Measurements from ENCODE around the gene TAAR2.

Gene TAAR2

GRCh38 chr6:132663661-132664060 is 39.6 kb upstream of the TAAR2 start:
- Histone ChIP-seq H4K20me1 (ENCODE audit: low read depth, low read length) (no peaks in the 10 kb centered on the region), H3K9me2 (replicated peaks; ENCODE audit: insufficient read depth, low read length) (no peaks in the 10 kb centered on the region), H3K4me2 (ENCODE audit: low read depth, low read length, poor library complexity, severe bottlenecking) (no peak overlapping the region), H3K36me3 (ENCODE audit: low read length) (no peaks in the 10 kb centered on the region), H3K9ac (ENCODE audit: low read length) (no peak overlapping the region), H3K27me3 (ENCODE audit: low read length) (no peaks in the 10 kb centered on the region), H3K9me3 (ENCODE audit: insufficient read depth, low read length) (no peaks in the 10 kb centered on the region), H3K27ac (ENCODE audit: low read depth, low read length) (no peak overlapping the region), H3K79me2 (ENCODE audit: insufficient read depth, low read length) (no peaks in the 10 kb centered on the region), H3F3A (ENCODE audit: insufficient read depth) (no peaks in the 10 kb centered on the region), H3K4me3 (ENCODE audit: insufficient read depth, low read length, poor library complexity, severe bottlenecking) (no peak overlapping the region), H2AFZ (ENCODE audit: low read depth, low read length, severe bottlenecking) (no peak overlapping the region)
- TF ChIP-seq CTCF (IDR thresholded peaks at IDR 0.05; ENCODE audit: insufficient read depth, low read length, poor library complexity, severe bottlenecking): no peak
- no peak for TF ChIP-seq EZH2phosphoT487 (conservative IDR thresholded peaks at IDR 0.05; ENCODE audit: low read length)

- H3K27me3 ChIP-seq (ENCODE audit: low read length): no peaks in the 10 kb centered on the region
- no peaks in the 10 kb centered on the region for H4K20me1 ChIP-seq (ENCODE audit: low read depth, low read length)
- H3K9ac ChIP-seq (ENCODE audit: low read length): no peak overlapping the region
- no peaks in the 10 kb centered on the region for H3K9me2 ChIP-seq (replicated peaks; ENCODE audit: insufficient read depth, low read length)
- H3K4me3 ChIP-seq (ENCODE audit: insufficient read depth, low read length, poor library complexity, severe bottlenecking): no peak overlapping the region
- no peaks in the 10 kb centered on the region for H3K36me3 ChIP-seq (ENCODE audit: low read length)
- no peak overlapping the region for H3K4me2 ChIP-seq (ENCODE audit: low read depth, low read length, poor library complexity, severe bottlenecking)
- no peaks in the 10 kb centered on the region for H3K9me3 ChIP-seq (ENCODE audit: insufficient read depth, low read length)
- no peaks in the 10 kb centered on the region for H3K79me2 ChIP-seq (ENCODE audit: insufficient read depth, low read length)
- H3K27ac ChIP-seq (ENCODE audit: low read depth, low read length): no peak overlapping the region
- H2AFZ ChIP-seq (ENCODE audit: low read depth, low read length, severe bottlenecking): no peak overlapping the region
- TF ChIP-seq CTCF (IDR thresholded peaks at IDR 0.05; ENCODE audit: insufficient read depth, low read length, poor library complexity, severe bottlenecking) (no peak), EZH2phosphoT487 (conservative IDR thresholded peaks at IDR 0.05; ENCODE audit: low read length) (no peak)
- no peaks in the 10 kb centered on the region for H3F3A ChIP-seq (ENCODE audit: insufficient read depth)
Measured at GRCh38 chr6:132661906-132662305, 37.8 kb upstream of the TAAR2 start.

GRCh38 chr6:132659082-132659481 is 35.0 kb upstream of the TAAR2 start, which contains the start of gene TAAR1:
Gene TAAR1, minus strand, starts transcription at chr6:132659182. Its CDS starts 13,179 bp downstream, at chr6:132646003.
- no peak within 1 kb of the TSS for H3K9ac ChIP-seq (ENCODE audit: low read length)
- no peak within 1 kb of the TSS for H2AFZ ChIP-seq (ENCODE audit: low read depth, low read length, severe bottlenecking)
- H3K4me2 ChIP-seq (ENCODE audit: low read depth, low read length, poor library complexity, severe bottlenecking): no peak within 1 kb of the TSS
- no peaks in the 10 kb centered on the region for H3F3A ChIP-seq (ENCODE audit: insufficient read depth)
- no peak within 1 kb of the TSS for H3K4me3 ChIP-seq (ENCODE audit: insufficient read depth, low read length, poor library complexity, severe bottlenecking)
- H4K20me1 ChIP-seq (ENCODE audit: low read depth, low read length): no peaks in the 10 kb centered on the region
- no peaks in the 10 kb centered on the region for H3K9me2 ChIP-seq (replicated peaks; ENCODE audit: insufficient read depth, low read length)
- H3K9me3 ChIP-seq (ENCODE audit: insufficient read depth, low read length): no peaks in the 10 kb centered on the region
- TF ChIP-seq EZH2phosphoT487 (conservative IDR thresholded peaks at IDR 0.05; ENCODE audit: low read length): no peak
- TF ChIP-seq CTCF (IDR thresholded peaks at IDR 0.05; ENCODE audit: insufficient read depth, low read length, poor library complexity, severe bottlenecking): no peak
- H3K36me3 ChIP-seq (ENCODE audit: low read length): no peaks in the 10 kb centered on the region
- H3K27me3 ChIP-seq (ENCODE audit: low read length): no peaks in the 10 kb centered on the region
- H3K79me2 ChIP-seq (ENCODE audit: insufficient read depth, low read length): no peaks in the 10 kb centered on the region
- H3K27ac ChIP-seq (ENCODE audit: low read depth, low read length): no peak within 1 kb of the TSS
